ENCODE results near the gene OLA1.

DNA sequence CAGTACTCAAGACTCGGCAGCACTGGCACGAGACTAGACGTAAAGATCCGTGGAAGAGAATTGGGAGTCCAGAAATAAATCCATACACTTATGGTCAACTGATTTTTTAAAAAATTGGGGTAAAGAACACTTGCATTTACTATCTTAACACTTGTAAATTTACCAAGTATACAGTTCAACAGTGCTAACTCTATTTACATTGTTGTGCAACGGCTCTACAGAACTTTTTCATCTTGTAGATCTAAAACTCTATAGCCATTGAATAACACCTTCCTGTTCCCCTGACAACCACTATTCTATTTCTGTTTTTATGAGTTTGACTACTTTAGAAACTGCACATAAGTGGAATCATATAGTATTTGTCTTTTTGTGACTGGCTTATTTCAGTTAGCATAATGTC, 153.8 kb downstream of the OLA1 start:
- TF ChIP-seq, protein P1, sequence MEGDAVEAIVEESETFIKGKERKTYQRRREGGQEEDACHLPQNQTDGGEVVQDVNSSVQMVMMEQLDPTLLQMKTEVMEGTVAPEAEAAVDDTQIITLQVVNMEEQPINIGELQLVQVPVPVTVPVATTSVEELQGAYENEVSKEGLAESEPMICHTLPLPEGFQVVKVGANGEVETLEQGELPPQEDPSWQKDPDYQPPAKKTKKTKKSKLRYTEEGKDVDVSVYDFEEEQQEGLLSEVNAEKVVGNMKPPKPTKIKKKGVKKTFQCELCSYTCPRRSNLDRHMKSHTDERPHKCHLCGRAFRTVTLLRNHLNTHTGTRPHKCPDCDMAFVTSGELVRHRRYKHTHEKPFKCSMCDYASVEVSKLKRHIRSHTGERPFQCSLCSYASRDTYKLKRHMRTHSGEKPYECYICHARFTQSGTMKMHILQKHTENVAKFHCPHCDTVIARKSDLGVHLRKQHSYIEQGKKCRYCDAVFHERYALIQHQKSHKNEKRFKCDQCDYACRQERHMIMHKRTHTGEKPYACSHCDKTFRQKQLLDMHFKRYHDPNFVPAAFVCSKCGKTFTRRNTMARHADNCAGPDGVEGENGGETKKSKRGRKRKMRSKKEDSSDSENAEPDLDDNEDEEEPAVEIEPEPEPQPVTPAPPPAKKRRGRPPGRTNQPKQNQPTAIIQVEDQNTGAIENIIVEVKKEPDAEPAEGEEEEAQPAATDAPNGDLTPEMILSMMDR (IDR thresholded peaks at IDR 0.05): no peak
- TF ChIP-seq FOXK1 (CRISPR knock-in tag; IDR thresholded peaks at IDR 0.05) (no peak), GABPB1 (CRISPR knock-in tag; IDR thresholded peaks at IDR 0.05) (no peak), CREM (CRISPR knock-in tag; IDR thresholded peaks at IDR 0.05) (no peak), RELA (CRISPR knock-in tag; IDR thresholded peaks at IDR 0.05; ENCODE audit: borderline replicate concordance) (no peak), CREB1 (CRISPR knock-in tag; IDR thresholded peaks at IDR 0.05) (no peak), FOXP1 (CRISPR knock-in tag; IDR thresholded peaks at IDR 0.05; ENCODE audit: borderline replicate concordance) (no peak), SP1 (CRISPR knock-in tag; conservative IDR thresholded peaks at IDR 0.05) (no peak), ZNF121 (CRISPR knock-in tag; IDR thresholded peaks at IDR 0.05) (no peak), MLX (CRISPR knock-in tag; IDR thresholded peaks at IDR 0.05) (no peak), ZNF263 (CRISPR knock-in tag; IDR thresholded peaks at IDR 0.05; ENCODE audit: low read depth) (no peak)
- TF ChIP-seq, protein P2, sequence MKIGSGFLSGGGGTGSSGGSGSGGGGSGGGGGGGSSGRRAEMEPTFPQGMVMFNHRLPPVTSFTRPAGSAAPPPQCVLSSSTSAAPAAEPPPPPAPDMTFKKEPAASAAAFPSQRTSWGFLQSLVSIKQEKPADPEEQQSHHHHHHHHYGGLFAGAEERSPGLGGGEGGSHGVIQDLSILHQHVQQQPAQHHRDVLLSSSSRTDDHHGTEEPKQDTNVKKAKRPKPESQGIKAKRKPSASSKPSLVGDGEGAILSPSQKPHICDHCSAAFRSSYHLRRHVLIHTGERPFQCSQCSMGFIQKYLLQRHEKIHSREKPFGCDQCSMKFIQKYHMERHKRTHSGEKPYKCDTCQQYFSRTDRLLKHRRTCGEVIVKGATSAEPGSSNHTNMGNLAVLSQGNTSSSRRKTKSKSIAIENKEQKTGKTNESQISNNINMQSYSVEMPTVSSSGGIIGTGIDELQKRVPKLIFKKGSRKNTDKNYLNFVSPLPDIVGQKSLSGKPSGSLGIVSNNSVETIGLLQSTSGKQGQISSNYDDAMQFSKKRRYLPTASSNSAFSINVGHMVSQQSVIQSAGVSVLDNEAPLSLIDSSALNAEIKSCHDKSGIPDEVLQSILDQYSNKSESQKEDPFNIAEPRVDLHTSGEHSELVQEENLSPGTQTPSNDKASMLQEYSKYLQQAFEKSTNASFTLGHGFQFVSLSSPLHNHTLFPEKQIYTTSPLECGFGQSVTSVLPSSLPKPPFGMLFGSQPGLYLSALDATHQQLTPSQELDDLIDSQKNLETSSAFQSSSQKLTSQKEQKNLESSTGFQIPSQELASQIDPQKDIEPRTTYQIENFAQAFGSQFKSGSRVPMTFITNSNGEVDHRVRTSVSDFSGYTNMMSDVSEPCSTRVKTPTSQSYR (CRISPR knock-in tag; IDR thresholded peaks at IDR 0.05): no peak
- TF ChIP-seq, protein P3, sequence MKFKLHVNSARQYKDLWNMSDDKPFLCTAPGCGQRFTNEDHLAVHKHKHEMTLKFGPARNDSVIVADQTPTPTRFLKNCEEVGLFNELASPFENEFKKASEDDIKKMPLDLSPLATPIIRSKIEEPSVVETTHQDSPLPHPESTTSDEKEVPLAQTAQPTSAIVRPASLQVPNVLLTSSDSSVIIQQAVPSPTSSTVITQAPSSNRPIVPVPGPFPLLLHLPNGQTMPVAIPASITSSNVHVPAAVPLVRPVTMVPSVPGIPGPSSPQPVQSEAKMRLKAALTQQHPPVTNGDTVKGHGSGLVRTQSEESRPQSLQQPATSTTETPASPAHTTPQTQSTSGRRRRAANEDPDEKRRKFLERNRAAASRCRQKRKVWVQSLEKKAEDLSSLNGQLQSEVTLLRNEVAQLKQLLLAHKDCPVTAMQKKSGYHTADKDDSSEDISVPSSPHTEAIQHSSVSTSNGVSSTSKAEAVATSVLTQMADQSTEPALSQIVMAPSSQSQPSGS (CRISPR knock-in tag; IDR thresholded peaks at IDR 0.05; ENCODE audit: borderline replicate concordance, low read depth): no peak
- TF ChIP-seq, protein P4, sequence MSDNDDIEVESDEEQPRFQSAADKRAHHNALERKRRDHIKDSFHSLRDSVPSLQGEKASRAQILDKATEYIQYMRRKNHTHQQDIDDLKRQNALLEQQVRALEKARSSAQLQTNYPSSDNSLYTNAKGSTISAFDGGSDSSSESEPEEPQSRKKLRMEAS (CRISPR knock-in tag; IDR thresholded peaks at IDR 0.05): no peak

Data from WTC11 (cell line).